GM19043 (cell line): ENCODE results near the gene HIP1.
"Not testable (repeated sequence)": the region's sequence is repeated elsewhere in the genome, so short reads cannot be mapped to it uniquely, and the experiment has no call there.

ENCODE experiments used
- ATAC-seq: cut with Tn5 transposase; IDR thresholded peaks from one replicate; pipeline ENCODE4 v1.9.1; 2021; ENCODE audit warnings: low read depth; ENCODE audit not compliant: unreplicated experiment

The HIP1 gene

DNA sequence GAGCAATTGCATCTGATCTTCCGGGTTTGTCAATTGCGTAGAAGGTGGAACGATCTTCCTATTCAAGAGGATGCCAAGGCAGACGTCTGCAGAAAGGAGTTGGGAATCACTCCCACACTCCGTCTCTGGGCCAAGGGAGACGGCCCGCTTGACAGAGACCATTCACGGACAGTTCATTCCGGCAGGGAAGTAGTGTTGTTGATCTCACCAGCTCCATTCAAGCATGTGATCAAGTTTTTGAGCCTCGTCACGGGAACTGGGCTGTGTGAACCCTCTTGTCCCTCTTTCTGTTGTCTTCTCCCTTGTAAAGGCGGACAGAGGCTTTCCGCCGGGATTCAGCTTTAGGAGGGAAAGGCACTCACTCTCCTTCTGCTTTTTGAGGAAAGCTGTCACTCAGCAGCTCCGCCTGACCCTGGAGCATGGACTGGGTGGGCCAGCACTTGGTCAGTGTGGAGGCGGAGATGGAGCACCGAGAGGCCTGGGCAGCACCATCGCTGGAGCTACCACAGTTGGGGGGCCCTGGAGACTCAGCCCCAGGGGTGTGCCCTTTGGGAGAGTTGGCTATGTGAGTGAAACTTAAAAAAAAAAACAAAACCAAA, 201.7 kb downstream of the HIP1 start:
- ATAC-seq = no peak

DNA sequence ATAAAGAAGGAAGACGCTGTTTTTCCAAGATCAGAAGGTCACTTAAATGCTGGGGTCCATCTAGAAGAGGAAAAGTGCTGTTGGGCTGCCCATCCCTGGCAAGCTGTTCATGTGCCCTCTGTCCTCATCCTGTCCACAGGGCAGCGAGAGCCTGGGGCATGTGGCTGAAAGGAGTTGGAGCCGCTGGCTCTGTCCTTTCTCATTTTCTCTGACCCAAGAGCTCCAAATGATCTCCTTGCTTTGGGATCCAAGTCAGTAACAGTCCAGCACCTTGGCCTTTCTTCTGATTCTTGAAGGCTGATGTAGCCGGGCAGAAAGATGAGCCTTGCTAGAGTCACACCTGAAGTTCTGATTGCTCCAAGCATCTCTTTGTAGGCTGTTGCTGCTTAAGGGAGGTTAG, 202.2 kb downstream of the HIP1 start:
- ATAC-seq = no peak

DNA sequence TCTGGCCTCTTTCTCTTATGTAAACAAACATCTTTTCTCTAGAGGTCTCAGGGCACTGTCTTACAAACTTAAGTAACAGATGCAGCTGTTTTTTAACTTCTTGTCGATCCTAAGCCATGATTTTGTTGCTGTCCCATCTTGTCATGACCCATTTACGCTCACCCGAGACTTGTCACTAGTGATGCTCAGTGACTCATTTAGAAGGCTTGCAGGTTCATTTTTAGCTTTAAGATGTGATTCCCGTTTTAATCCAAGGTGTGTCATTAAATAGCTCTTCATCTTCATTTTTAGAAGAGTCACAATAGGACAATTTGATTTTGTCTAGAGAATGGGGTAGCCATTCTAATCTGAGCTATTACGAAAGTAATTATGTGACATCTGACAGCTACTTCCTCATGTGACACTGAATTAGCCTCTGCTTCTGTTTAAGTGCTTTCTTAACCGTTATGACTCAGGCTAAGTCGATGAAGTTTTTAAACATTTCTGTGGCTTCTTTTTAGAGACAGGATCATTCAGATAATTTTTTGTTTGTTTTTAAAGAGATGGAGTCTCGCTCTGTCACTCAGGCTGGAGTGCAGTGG, 203.9 kb downstream of the HIP1 start:
- peak; percentile 72 for ATAC-seq

DNA sequence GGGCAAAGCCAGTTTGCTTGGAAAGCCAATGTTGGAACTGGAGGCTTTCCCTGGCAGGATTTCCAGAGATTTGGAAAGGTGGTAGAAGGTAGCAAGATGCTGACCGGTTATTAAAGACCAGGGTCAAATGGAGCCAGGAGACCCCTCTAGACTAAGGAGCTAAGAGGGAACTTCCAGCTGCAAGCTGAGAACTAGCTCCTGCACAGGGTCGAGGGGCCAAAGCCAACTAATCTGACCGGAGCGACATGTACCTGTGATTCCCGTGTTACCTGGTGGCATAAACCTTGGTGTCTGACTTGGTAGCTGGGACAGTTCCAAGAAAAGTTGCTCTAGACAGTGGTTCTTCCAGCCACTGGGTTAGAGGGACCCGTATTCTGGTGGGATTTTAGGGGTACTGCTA, 204.8 kb downstream of the HIP1 start:
- ATAC-seq = no peak

DNA sequence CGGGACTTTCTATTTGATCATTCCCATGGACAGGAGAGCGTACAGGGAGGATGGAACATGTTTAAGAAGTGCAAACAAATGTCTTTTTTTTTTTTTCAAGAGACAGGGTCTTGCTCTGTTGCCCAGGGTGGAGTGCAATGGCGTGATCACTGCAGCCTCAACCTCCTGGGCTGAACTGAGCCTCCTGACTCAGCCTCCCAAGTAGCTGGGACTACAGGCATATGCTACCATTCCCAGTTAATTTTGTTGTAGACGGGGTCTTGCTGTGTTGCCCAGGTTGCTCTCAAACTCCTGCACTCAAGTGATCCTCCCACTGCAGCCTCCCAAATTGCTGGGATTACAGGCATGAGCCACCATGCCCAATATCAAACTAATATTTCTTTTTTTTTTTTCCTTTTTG, 206.1 kb downstream of the HIP1 start:
- no peak for ATAC-seq

DNA sequence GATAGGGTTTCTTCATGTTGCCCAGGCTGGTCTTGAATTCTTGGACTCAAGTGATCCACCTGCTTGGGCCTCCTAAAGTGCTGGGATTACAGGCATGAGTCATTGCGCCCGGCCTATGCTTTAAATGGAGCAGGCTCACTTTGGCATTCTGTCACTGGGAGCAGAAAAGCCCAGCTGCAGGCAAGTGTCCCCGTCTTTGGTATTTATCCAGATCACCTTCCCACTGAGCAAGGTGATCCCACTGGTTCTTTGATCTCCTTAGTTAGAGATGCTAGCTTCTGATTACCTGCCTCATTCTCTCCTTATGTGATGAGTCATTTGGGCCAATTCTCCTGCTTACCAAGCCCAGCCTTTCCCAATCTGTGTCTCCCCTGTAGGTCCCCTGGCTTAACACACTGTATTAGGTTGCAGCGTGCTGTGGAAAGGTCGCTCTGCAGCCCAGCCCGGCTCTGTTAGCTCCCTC, 207.4 kb downstream of the HIP1 start:
- no peak for ATAC-seq

DNA sequence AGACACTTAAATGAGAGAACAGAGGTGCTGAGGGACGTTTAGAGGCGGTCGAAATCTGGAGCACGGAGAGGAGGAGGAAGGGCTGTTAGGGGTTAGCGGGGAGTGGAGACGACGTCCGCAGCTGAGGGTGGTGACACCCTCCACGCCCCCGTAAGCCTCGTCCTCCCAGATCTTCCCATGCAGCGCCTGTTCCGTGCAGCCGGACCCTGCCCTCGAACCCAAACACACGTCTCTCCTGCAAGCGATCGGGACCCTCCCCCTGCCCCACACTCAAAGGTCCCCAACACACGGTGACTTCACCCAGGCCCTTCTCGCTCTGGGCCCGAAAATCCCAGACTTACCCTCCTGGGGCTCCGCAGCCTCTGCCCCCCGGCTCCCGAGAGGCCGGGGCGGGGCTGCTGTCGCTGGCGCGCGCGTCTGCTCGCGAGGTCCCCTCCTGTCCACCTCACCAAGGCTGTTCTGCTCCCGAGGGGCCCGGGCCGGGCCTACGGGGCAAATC, 211.5 kb downstream of the HIP1 start:
- not testable (repeated sequence) for ATAC-seq

DNA sequence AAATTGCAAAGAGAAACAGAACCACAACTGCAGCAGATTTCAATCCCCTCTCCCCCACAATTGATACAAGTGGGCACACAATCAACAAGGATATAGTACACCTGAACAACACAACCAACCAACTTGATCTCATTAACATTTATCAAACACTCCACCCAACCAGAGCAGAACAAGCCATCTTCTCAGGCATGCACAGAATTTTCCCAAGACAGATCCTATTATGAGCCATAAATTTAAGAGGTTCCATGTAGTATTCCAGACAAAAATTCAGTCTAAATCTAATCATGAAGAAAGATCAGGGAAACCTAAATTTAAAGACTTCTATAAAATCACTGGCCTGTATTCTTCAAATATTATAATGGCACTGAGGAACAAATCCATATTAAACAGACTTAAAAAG, 217.0 kb downstream of the HIP1 start:
- not testable (repeated sequence) for ATAC-seq

DNA sequence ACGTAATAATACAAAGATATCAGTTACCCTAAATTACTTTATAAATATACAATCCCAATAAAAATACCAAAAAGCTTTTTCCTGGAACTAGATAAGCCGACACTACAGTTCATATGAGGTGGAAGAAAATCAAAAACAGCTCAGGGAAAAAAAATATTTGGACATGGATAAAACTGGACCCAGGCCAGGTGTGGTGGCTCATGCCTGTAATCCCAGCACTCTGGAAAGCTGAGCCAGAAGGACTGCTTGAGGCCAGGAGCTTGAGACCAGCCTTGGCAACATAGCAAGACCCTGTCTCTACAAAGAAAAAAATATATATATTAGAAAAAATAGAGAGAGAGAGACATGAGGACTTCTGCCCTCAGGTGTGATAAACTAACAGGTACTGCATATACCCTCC, 219.9 kb downstream of the HIP1 start:
- ATAC-seq = not testable (repeated sequence)

DNA sequence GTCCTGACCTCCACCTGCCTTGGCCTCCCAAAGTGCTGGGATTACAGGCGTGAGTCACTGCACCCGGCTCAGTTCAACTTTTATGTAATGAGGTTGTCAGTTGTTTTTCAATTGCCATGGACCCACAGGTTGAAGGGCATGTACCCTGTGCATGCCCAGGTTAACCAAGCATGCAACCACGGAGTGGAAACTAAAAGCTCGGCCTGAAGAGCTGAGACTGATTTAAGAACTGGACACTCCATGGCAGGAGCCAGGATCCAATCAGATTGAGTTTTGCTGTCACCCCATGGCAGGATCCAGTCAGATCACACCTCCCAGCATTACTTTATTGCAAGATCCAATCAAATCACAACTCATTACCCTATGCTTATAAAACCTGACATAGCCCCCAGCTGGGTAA, 229.7 kb downstream of the HIP1 start:
- not testable (repeated sequence) for ATAC-seq

DNA sequence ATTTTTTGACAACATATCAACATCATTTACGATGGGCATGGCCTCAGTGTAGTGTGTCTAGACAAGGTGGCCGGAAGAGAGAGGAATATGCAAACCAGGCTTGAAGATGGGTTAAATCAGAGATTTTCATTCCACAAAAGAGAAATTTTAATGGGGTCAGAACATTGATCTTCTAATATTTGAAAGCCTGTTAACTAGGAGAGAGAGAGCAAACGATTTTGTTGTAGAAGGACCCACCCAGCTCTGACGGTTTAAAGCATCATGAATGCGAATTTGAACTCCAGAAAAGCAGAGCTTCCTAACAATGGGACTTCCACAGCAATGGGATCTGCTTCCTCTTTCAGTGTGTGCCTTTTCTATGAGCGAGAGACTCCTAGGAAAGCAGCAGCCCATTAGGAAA, 246.7 kb downstream of the HIP1 start, which contains the start of gene SPDYE5:
TSS of gene SPDYE5 (plus strand) at position 301 of the 400 bp plus-strand sequence. CDS start 1,728 bp downstream, outside the sequence.
- ATAC-seq = not testable (repeated sequence)

DNA sequence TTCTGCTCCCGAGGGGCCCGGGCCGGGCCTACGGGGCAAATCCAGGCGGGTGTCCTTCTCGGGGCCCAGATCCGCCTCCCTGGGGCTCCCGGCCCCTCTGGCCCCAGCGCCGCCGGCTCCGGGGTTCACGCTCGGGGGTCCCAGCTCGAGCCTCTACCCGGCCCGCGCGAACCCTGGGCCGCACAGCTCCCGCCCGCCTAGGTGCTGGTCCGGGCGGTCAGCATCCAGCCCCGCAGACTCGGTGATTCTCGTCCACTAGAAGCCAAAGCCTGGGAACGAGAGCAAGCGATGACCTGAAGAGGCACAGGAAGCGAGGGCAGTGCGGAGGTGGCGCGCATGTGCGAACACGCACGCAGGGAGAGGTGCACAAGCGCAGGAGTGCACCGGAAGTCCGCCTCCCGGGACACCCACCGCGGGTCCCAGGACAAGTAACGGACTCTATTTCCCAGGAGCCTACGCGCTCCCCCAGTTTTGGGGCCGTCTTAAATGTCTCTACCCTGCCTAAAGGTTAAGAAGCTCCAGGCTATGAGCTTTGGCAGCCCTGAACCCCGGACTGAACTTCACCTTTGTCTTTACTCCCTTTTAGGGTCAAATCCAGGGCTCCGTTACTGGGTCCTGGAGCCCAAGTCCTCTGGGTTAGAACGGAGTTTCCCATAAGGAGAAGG, 252.6 kb downstream of the HIP1 start, which contains the start of gene POM121C:
TSS of gene POM121C (minus strand) at position 321 of the 665 bp plus-strand sequence. CDS start 44,803 bp downstream, outside the sequence.
- peak; percentile 99 for ATAC-seq

DNA sequence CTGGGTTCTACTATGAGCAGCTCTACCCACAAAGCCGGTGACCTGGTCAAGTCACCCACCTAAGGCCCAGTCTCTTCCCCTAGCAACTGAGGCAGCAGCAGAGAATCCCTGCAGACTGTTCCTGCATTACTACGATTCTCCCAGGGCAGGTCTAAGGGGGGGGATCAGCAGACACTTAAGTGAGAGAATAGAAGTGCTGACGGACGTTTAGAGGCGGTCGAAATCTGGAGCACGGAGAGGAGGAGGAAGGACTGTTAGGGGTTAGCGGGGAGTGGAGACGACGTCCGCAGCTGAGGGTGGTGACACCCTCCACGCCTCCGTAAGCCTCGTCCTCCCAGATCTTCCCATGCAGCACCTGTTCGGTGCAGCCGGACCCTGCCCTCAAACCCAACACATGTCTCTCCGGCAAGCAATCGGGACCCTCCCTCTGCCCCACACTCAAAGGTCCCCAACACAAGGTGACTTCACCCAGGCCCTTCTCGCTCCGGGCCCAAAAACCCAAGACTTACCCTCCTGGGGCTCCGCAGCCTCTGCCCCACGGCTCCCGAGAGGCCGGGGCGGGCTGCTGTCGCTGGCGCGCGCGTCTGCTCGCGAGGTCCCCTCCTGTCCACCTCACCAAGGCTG, 253.3 kb downstream of the HIP1 start:
- not testable (repeated sequence) for ATAC-seq
